B cell (primary cell): ENCODE results near the gene TAOK2. TPM values are rescaled to one million over a fixed set of nuclear protein-coding genes. Genes with fewer than 3 reads are reported as not detected.

Experiments
- ATAC-seq: fragments of 200-7000 bp; cut with Tn5 transposase; one replicate; pipeline ENCODE4 v1.10.0; 2021; ENCODE audit warnings: low read depth, mild to moderate bottlenecking, moderate number of reproducible peaks, moderate library complexity
- CTCF ChIA-PET: fragments of 350-600 bp; sonication (Branson Sonifier 250); formaldehyde crosslinking; loops from one replicate; lab custom pipeline; 2021; ENCODE audit warnings: antibody characterized with exemption, inconsistent platforms; lab: Charles Lee
- POLR2A ChIA-PET: fragments of 350-600 bp; sonication (Branson Sonifier 250); formaldehyde crosslinking; loops from one replicate; lab custom pipeline; 2021; ENCODE audit warnings: antibody characterized with exemption; lab: Charles Lee
- DNase-seq: peaks from one replicate; pipeline ENCODE4 v3.0.0; 2013
- H2AFZ ChIP-seq: 2 replicates; pipeline ENCODE4 v1.6.1; 2012; ENCODE audit warnings: mild to moderate bottlenecking, low read depth, low read length; ENCODE audit not compliant: insufficient read depth, poor library complexity, severe bottlenecking
- H3K27ac ChIP-seq, 2 donors: 1 replicate in 1 of 2; 2 replicates in 1 of 2; pipeline ENCODE4 v1.5.1; 2012 to 2013; ENCODE audit warnings: low read length in 2 of 2, mild to moderate bottlenecking in 2 of 2, moderate library complexity in 1 of 2
- H3K27me3 ChIP-seq, 4 experiments: fragments of 200-600 bp in 1 of 4; sonication (generic) in 1 of 4; replicated peaks in 1 of 4; 1 replicate in 2 of 4; 2 replicates in 2 of 4; pipeline versions ENCODE4 v1.6.1 to v1.7.0; 2013 to 2016; ENCODE audit warnings: low read length in 3 of 4, mild to moderate bottlenecking in 2 of 4, mixed read lengths in 1 of 4, moderate library complexity in 1 of 4; ENCODE audit not compliant: insufficient read depth in 4 of 4, control insufficient read depth in 3 of 4; ENCODE audit errors: control extremely low read depth in 1 of 4
- H3K36me3 ChIP-seq, 2 experiments: replicated peaks in 1 of 2; 1 replicate in 1 of 2; 2 replicates in 1 of 2; pipeline versions ENCODE4 v1.6.1 to v1.7.1; 2013; ENCODE audit warnings: low read length in 1 of 2; ENCODE audit not compliant: insufficient read depth in 2 of 2, control insufficient read depth in 1 of 2; ENCODE audit errors: control extremely low read depth in 1 of 2, extremely low read depth in 1 of 2
- H3K4me1 ChIP-seq, 2 donors: fragments of 200-600 bp in 1 of 2; sonication (generic) in 1 of 2; 1 replicate in 1 of 2; 2 replicates in 1 of 2; pipeline versions ENCODE4 v1.5.1 to v1.6.1; 2013 to 2017; ENCODE audit warnings: low read length in 2 of 2; ENCODE audit not compliant: control insufficient read depth in 2 of 2, insufficient read depth in 2 of 2
- H3K4me2 ChIP-seq: replicated peaks from 2 replicates; pipeline ENCODE3; 2012; ENCODE audit warnings: mild to moderate bottlenecking, low read depth, low read length; ENCODE audit not compliant: poor library complexity, severe bottlenecking
- H3K4me3 ChIP-seq, 5 experiments: fragments of 200-600 bp in 1 of 5; sonication (generic) in 1 of 5; 1 replicate in 3 of 5; 2 replicates in 2 of 5; pipeline versions ENCODE4 v1.5.1 to v1.7.0; 2011 to 2016; ENCODE audit warnings: low read length in 4 of 5, mild to moderate bottlenecking in 4 of 5, low read depth in 2 of 5, control low read depth in 1 of 5, moderate library complexity in 1 of 5; ENCODE audit not compliant: insufficient read depth in 1 of 5; ENCODE audit errors: control extremely low read depth in 1 of 5, extremely low read depth in 1 of 5
- H3K79me2 ChIP-seq: fragments of 200-600 bp; sonication (generic); one replicate; pipeline ENCODE4 v1.6.0; 2016; ENCODE audit warnings: low read length; ENCODE audit not compliant: control insufficient read depth, insufficient read depth
- H3K9ac ChIP-seq: fragments of 200-600 bp; sonication (generic); 2 replicates; pipeline ENCODE4 v1.6.1; 2017; ENCODE audit warnings: mild to moderate bottlenecking, low read length, moderate library complexity
- H3K9me3 ChIP-seq, 3 donors: one replicate each; pipeline versions ENCODE4 v1.6.1 to v1.7.1; 2013; ENCODE audit warnings: low read length in 2 of 3; ENCODE audit not compliant: control insufficient read depth in 2 of 3, insufficient read depth in 1 of 3; ENCODE audit errors: control extremely low read depth in 1 of 3
- H4K20me1 ChIP-seq: 2 replicates; pipeline ENCODE4 v1.6.0; 2012; ENCODE audit warnings: mild to moderate bottlenecking, low read length; ENCODE audit not compliant: insufficient read depth, control insufficient read depth, poor library complexity, severe bottlenecking
- H3K27ac Mint-ChIP-seq: one replicate; pipeline ENCODE4 v1.8.0; 2021; ENCODE audit warnings: mixed read lengths
- H3K27me3 Mint-ChIP-seq: one replicate; pipeline ENCODE4 v1.8.0; 2021; ENCODE audit warnings: mixed read lengths
- H3K4me1 Mint-ChIP-seq: one replicate; pipeline ENCODE4 v1.8.0; 2021; ENCODE audit warnings: mixed read lengths
- H3K4me3 Mint-ChIP-seq: one replicate; pipeline ENCODE4 v1.8.0; 2021; ENCODE audit warnings: mixed read lengths
- H3K9me3 Mint-ChIP-seq: one replicate; pipeline ENCODE4 v1.8.0; 2022; ENCODE audit warnings: mixed read lengths; ENCODE audit not compliant: insufficient read depth
- CTCF ChIP-seq: fragments of 200-600 bp; IDR thresholded peaks from one replicate; pipeline ENCODE4 v1.8.0; 2022; ENCODE audit warnings: antibody characterized with exemption, mild to moderate bottlenecking
- EZH2 ChIP-seq: IDR thresholded peaks from 2 replicates; pipeline ENCODE4 v1.6.1; 2012; ENCODE audit warnings: borderline replicate concordance, low read depth, mild to moderate bottlenecking, moderate library complexity, low read length; ENCODE audit not compliant: insufficient read depth, poor library complexity, severe bottlenecking
- WGBS: methylation state at CpG from one replicate; pipeline ENCODE4 v1.1.5; 2013; ENCODE audit warnings: missing lambda C conversion rate; ENCODE audit not compliant: insufficient coverage; 5-methylcytosine and 5-hydroxymethylcytosine counted together
- intact Hi-C: fragments of 100-400 bp; cut with micrococcal nuclease; formaldehyde crosslinking; loops from one replicate; pipeline ENCODE4 v1.10.0; 2022
- polyA plus RNA-seq: library from polyadenylated mRNA; depleted of rRNA; stranded (reverse); fragments of >200 nt; gene quantifications from 2 replicates; pipeline ENCODE4 v1.2.3, GENCODE V29; 2012
- total RNA-seq, 2 donors: library from RNA; stranded (reverse); fragments of 120-200 nt in 1 of 2; gene quantifications; 1 replicate in 1 of 2; 2 replicates in 1 of 2; pipeline versions ENCODE4 v1.2.3 to v1.2.4, GENCODE V29; 2013 to 2022

The TAOK2 gene
- total and polyA plus RNA-seq, 2 donors (not counting 1 experiment from before 2014, with no cell fraction given): 30.3 to 50.8 TPM

GRCh38 chr16:29988346-29989075 lies 14.8 kb downstream of the TAOK2 start:
- H3K79me2 ChIP-seq: no peaks in the 10 kb centered on the region
- peaks cover 0 to 68% of the 10 kb centered on the region in 2 experiments for H3K36me3 ChIP-seq
- H3K27ac ChIP-seq: no peak overlapping the region
- H2AFZ ChIP-seq: no peak overlapping the region
- POLR2A ChIA-PET: interaction anchor here (0.6 kb wide), 1 partner anchor 33 kb away, joined by 7 read pairs; no protein-coding TSS in a partner anchor
- no peaks in the 10 kb centered on the region for H4K20me1 ChIP-seq
- Mint-ChIP-seq H3K4me1 (no peaks in the 10 kb centered on the region), H3K27ac (no peak overlapping the region), H3K4me3 (no peak overlapping the region), H3K27me3 (no peaks in the 10 kb centered on the region), H3K9me3 (no peaks in the 10 kb centered on the region)
- no peaks in the 10 kb centered on the region for H3K9me3 ChIP-seq
- TF ChIP-seq EZH2 (no peak), CTCF (no peak)
- no peak overlapping the region for H3K9ac ChIP-seq
- H3K4me3 ChIP-seq: no peak overlapping the region
- WGBS: 97% methylated on average over 15 of the region's 17 CpGs
- no peaks in the 10 kb centered on the region for H3K27me3 ChIP-seq
- CTCF ChIA-PET: no interaction called here
- DNase-seq (no peak), ATAC-seq (no peak)
- H3K4me2 ChIP-seq: no peak overlapping the region
- H3K4me1 ChIP-seq: no peaks in the 10 kb centered on the region
- intact Hi-C loops: no loop called here

- ChIA-PET POLR2A (interaction anchor here (0.6 kb wide), 1 partner anchor 33 kb away, joined by 7 read pairs; no protein-coding TSS in a partner anchor), CTCF (interaction anchor here (0.7 kb wide), 1 partner anchor 93 kb away, joined by 3 read pairs; no protein-coding TSS in a partner anchor)
- Mint-ChIP-seq H3K27ac (no peak overlapping the region), H3K4me1 (peaks cover 3% of the 10 kb centered on the region), H3K4me3 (no peak overlapping the region), H3K9me3 (no peaks in the 10 kb centered on the region), H3K27me3 (no peaks in the 10 kb centered on the region)
- Histone ChIP-seq H3K9me3 (no peaks in the 10 kb centered on the region), H2AFZ (no peak overlapping the region), H3K79me2 (no peaks in the 10 kb centered on the region), H3K9ac (no peak overlapping the region), H3K4me3 (no peak overlapping the region), H3K27me3 (no peaks in the 10 kb centered on the region), H3K27ac (no peak overlapping the region), H3K4me2 (no peak overlapping the region), H3K36me3 (peaks cover 0 to 66% of the 10 kb centered on the region in 2 experiments), H4K20me1 (no peaks in the 10 kb centered on the region), H3K4me1 (peaks cover under 1 to 5% of the 10 kb centered on the region in 2 donors)
- ATAC-seq (no peak), DNase-seq (no peak)
- intact Hi-C loops: no loop called here
- no peak for TF ChIP-seq CTCF
- WGBS: 96% methylated on average over 23 of the region's 23 CpGs
These were observed 15.6 kb downstream of the TAOK2 start for GRCh38 chr16:29989111-29989858.
